Liver (tissue), 9 donors: ENCODE results near the gene RASAL1. TPM values are rescaled to one million over a fixed set of nuclear protein-coding genes. Genes with fewer than 3 reads are reported as not detected.

Experiments used
- DNase-seq: peaks from one replicate; pipeline ENCODE4 v3.0.0-alpha.2; 2017; ENCODE audit warnings: low spot score
- H3K27ac ChIP-seq, 2 donors: one replicate each; pipeline ENCODE4 v1.7.0; 2013; ENCODE audit warnings: inconsistent platforms in 2 of 2, low read length in 2 of 2, control low read depth in 1 of 2, low read depth in 1 of 2, mild to moderate bottlenecking in 1 of 2
- H3K27me3 ChIP-seq, 4 donors: one replicate each; pipeline versions ENCODE4 v1.6.1 to v1.7.0; 2013; ENCODE audit warnings: low read length in 3 of 4, inconsistent platforms in 1 of 4, mild to moderate bottlenecking in 1 of 4, moderate library complexity in 1 of 4; ENCODE audit not compliant: control insufficient read depth in 4 of 4, insufficient read depth in 4 of 4
- H3K36me3 ChIP-seq, 4 donors: one replicate each; pipeline versions ENCODE4 v1.6.1 to v1.7.0; 2013; ENCODE audit warnings: low read length in 3 of 4, mild to moderate bottlenecking in 3 of 4, low read depth in 1 of 4, moderate library complexity in 1 of 4; ENCODE audit not compliant: control insufficient read depth in 4 of 4, insufficient read depth in 3 of 4
- H3K4me1 ChIP-seq, 4 donors: one replicate each; pipeline versions ENCODE4 v1.6.1 to v1.7.0; 2013; ENCODE audit warnings: low read length in 3 of 4, mild to moderate bottlenecking in 3 of 4, moderate library complexity in 1 of 4; ENCODE audit not compliant: control insufficient read depth in 4 of 4, insufficient read depth in 4 of 4
- H3K4me3 ChIP-seq, 3 donors: one replicate each; pipeline versions ENCODE4 v1.6.1 to v1.7.0; 2013; ENCODE audit warnings: low read length in 3 of 3, control low read depth in 1 of 3, low read depth in 1 of 3, mild to moderate bottlenecking in 1 of 3
- H3K9ac ChIP-seq, 2 donors: one replicate each; pipeline ENCODE4 v1.7.0; 2013; ENCODE audit warnings: low read length in 2 of 2, mild to moderate bottlenecking in 2 of 2, moderate library complexity in 2 of 2, control low read depth in 1 of 2, low read depth in 1 of 2
- H3K9me3 ChIP-seq, 4 donors: one replicate each; pipeline versions ENCODE4 v1.6.1 to v1.7.0; 2013; ENCODE audit warnings: low read length in 3 of 4; ENCODE audit not compliant: control insufficient read depth in 4 of 4
- EGR1 ChIP-seq, 2 donors: IDR thresholded peaks; 2 replicates each; pipeline ENCODE4 v1.6.1; 2016 to 2018; ENCODE audit warnings: antibody characterized with exemption in 2 of 2, low read depth in 2 of 2
- FOXA1 ChIP-seq: IDR thresholded peaks from 2 replicates; pipeline ENCODE4 v1.6.1; 2016; ENCODE audit warnings: antibody characterized with exemption
- FOXA2 ChIP-seq: IDR thresholded peaks from 2 replicates; pipeline ENCODE4 v1.6.1; 2016; ENCODE audit warnings: antibody characterized with exemption
- GABPA ChIP-seq, 2 donors: IDR thresholded peaks in 1 of 2; conservative IDR thresholded peaks in 1 of 2; 2 replicates each; pipeline ENCODE4 v1.6.1; 2016; ENCODE audit warnings: antibody characterized with exemption in 2 of 2, mild to moderate bottlenecking in 1 of 2, moderate library complexity in 1 of 2
- HNF4A ChIP-seq, 2 donors: conservative IDR thresholded peaks; 2 replicates each; pipeline ENCODE4 v1.6.1; 2016; ENCODE audit warnings: antibody characterized with exemption in 2 of 2, mild to moderate bottlenecking in 2 of 2
- HNF4G ChIP-seq: IDR thresholded peaks from 2 replicates; pipeline ENCODE4 v1.6.1; 2016; ENCODE audit warnings: antibody characterized with exemption
- JUND ChIP-seq, 2 donors: IDR thresholded peaks; 2 replicates each; pipeline ENCODE4 v1.6.1; 2016; ENCODE audit warnings: antibody characterized with exemption in 2 of 2
- NR2F2 ChIP-seq: IDR thresholded peaks from 2 replicates; pipeline ENCODE4 v1.6.1; 2016; ENCODE audit warnings: antibody characterized with exemption
- RAD21 ChIP-seq, 2 donors: IDR thresholded peaks; 2 replicates each; pipeline ENCODE4 v1.6.1; 2016; ENCODE audit warnings: antibody characterized with exemption in 2 of 2, mild to moderate bottlenecking in 2 of 2
- RXRA ChIP-seq, 2 donors: IDR thresholded peaks; 2 replicates each; pipeline ENCODE4 v1.6.1; 2017 to 2018; ENCODE audit warnings: antibody characterized with exemption in 2 of 2, mild to moderate bottlenecking in 1 of 2
- SP1 ChIP-seq: IDR thresholded peaks from 2 replicates; pipeline ENCODE4 v1.6.1; 2018; ENCODE audit warnings: antibody characterized with exemption, mild to moderate bottlenecking
- TAF1 ChIP-seq: conservative IDR thresholded peaks from 2 replicates; pipeline ENCODE4 v1.6.1; 2016; ENCODE audit warnings: antibody characterized with exemption, mild to moderate bottlenecking
- YY1 ChIP-seq: IDR thresholded peaks from 2 replicates; pipeline ENCODE4 v1.6.1; 2016; ENCODE audit warnings: antibody characterized with exemption, mild to moderate bottlenecking
- WGBS: extraction: QIAGEN DNeasy Blood & Tissue Kit; methylation state at CpG from one replicate; pipeline ENCODE4 v1.1.7; 2013; 5-methylcytosine and 5-hydroxymethylcytosine counted together
- polyA plus RNA-seq, 2 donors: library from polyadenylated mRNA; stranded (reverse) in 1 of 2; unstranded in 1 of 2; fragments of 200-250 nt in 1 of 2; fragments of >200 nt in 1 of 2; fragmentation: Nextera tagmentation in 1 of 2; extraction: Ambion mirVana in 1 of 2; gene quantifications; one replicate each; pipeline versions ENCODE4 v1.2.1 to v1.2.3, GENCODE V29; 2013 to 2015
- total RNA-seq, 2 donors: library from RNA; depleted of rRNA; stranded (reverse); fragments of >200 nt; gene quantifications; one replicate each; pipeline ENCODE4 v1.2.3, GENCODE V29; 2014
- TF ChIP-seq, protein P1 (sequence below): IDR thresholded peaks from 2 replicates; pipeline ENCODE4 v1.6.1; 2016; ENCODE audit warnings: antibody characterized with exemption, mild to moderate bottlenecking
- TF ChIP-seq, protein P2 (sequence below): IDR thresholded peaks from 2 replicates; pipeline ENCODE4 v1.6.1; 2016; ENCODE audit warnings: antibody characterized with exemption
- TF ChIP-seq, protein P3 (sequence below): IDR thresholded peaks from 2 replicates; pipeline ENCODE4 v1.6.1; 2016; ENCODE audit warnings: antibody characterized with exemption
- TF ChIP-seq, protein P4 (sequence below): IDR thresholded peaks from 2 replicates; pipeline ENCODE4 v1.6.1; 2016; ENCODE audit warnings: antibody characterized with exemption
- TF ChIP-seq, protein P5 (sequence below): fragments of 150-350 bp; IDR thresholded peaks from 2 replicates; pipeline ENCODE4 v1.5.1; 2017; ENCODE audit warnings: improper control_type of control experiment, low read depth, low read length; ENCODE audit not compliant: missing input control
- donor health status: healthy.
- donor health status: healthy.
- donor health status: healthy.
- donor health status: healthy.
- donor health status: healthy.

Gene RASAL1
- total and polyA plus RNA-seq, 4 donors: 0.20 to 0.33 (median 0.26) TPM

DNA sequence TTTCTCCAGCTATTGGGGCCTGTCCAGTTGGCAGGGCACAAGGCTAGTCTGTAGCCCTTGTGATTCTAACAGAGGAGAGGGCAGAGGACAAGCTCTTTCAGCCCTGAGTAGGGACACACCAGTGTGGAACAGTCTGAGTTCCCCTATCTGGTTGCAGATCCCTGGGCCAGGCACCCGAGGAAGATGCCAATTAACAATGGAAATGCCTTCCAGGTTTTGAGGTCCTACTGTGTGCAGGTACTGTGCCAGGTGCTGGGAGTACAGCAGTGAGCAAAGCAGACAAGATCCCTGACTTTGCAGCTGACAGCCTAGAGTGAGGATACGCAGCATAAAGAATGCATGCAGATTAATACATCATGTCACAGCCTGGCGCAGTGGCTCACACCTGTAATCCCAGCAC is 62.0 kb downstream of the RASAL1 start:
- peaks cover 16 to 36% (median 30%) of the 10 kb centered on the region in 4 donors for H3K4me1 ChIP-seq

DNA sequence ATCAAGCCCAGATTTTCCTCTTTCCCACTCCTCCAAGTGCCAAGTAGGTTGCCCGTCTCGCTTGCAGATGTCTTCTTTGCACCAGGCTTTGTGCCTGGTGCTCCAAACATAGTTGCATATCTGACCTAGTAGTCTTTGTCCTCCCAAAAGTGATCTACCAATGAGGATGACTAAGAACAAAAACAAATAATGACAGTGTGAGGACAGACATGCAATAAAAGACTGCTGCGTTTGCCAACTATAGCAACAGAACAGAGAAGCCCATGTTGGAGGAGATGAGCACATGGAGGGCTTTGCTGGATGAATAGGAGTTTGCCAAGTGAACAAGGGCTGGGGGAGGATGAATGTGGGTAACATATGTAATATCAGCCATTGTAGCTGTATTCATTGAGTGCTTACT is 63.4 kb downstream of the RASAL1 start:
- no peaks in the 10 kb centered on the region for H3K36me3 ChIP-seq
- no peaks in the 10 kb centered on the region for H3K9me3 ChIP-seq
- DNase-seq: no peak
- no peaks in the 10 kb centered on the region for H3K27me3 ChIP-seq
- H3K27ac ChIP-seq: peak overlapping the region; percentile 92 to 95
- H3K9ac ChIP-seq: peak overlapping the region in 1 of 2 donors; percentile 20
- peaks cover 16 to 44% (median 32%) of the 10 kb centered on the region in 4 donors for H3K4me1 ChIP-seq
- WGBS: 36% methylated on average over 3 of the region's 3 CpGs
- H3K4me3 ChIP-seq: no peak overlapping the region
- TF ChIP-seq FOXA1: no peak
- peak; percentile 46 for TF ChIP-seq SP1
- no peak for TF ChIP-seq HNF4G
- TF ChIP-seq EGR1 (IDR thresholded peaks at IDR 0.05; ENCODE audit: low read depth in 2 of 2): no peak
- TF ChIP-seq RXRA (IDR thresholded peaks at IDR 0.05): peak; percentile 27 to 63
- TF ChIP-seq RAD21 (IDR thresholded peaks at IDR 0.05): no peak
- TF ChIP-seq, protein P1, sequence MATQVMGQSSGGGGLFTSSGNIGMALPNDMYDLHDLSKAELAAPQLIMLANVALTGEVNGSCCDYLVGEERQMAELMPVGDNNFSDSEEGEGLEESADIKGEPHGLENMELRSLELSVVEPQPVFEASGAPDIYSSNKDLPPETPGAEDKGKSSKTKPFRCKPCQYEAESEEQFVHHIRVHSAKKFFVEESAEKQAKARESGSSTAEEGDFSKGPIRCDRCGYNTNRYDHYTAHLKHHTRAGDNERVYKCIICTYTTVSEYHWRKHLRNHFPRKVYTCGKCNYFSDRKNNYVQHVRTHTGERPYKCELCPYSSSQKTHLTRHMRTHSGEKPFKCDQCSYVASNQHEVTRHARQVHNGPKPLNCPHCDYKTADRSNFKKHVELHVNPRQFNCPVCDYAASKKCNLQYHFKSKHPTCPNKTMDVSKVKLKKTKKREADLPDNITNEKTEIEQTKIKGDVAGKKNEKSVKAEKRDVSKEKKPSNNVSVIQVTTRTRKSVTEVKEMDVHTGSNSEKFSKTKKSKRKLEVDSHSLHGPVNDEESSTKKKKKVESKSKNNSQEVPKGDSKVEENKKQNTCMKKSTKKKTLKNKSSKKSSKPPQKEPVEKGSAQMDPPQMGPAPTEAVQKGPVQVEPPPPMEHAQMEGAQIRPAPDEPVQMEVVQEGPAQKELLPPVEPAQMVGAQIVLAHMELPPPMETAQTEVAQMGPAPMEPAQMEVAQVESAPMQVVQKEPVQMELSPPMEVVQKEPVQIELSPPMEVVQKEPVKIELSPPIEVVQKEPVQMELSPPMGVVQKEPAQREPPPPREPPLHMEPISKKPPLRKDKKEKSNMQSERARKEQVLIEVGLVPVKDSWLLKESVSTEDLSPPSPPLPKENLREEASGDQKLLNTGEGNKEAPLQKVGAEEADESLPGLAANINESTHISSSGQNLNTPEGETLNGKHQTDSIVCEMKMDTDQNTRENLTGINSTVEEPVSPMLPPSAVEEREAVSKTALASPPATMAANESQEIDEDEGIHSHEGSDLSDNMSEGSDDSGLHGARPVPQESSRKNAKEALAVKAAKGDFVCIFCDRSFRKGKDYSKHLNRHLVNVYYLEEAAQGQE: no peak
- TF ChIP-seq, protein P2, sequence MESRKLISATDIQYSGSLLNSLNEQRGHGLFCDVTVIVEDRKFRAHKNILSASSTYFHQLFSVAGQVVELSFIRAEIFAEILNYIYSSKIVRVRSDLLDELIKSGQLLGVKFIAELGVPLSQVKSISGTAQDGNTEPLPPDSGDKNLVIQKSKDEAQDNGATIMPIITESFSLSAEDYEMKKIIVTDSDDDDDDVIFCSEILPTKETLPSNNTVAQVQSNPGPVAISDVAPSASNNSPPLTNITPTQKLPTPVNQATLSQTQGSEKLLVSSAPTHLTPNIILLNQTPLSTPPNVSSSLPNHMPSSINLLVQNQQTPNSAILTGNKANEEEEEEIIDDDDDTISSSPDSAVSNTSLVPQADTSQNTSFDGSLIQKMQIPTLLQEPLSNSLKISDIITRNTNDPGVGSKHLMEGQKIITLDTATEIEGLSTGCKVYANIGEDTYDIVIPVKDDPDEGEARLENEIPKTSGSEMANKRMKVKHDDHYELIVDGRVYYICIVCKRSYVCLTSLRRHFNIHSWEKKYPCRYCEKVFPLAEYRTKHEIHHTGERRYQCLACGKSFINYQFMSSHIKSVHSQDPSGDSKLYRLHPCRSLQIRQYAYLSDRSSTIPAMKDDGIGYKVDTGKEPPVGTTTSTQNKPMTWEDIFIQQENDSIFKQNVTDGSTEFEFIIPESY: no peak
- no peak for TF ChIP-seq YY1
- TF ChIP-seq, protein P3, sequence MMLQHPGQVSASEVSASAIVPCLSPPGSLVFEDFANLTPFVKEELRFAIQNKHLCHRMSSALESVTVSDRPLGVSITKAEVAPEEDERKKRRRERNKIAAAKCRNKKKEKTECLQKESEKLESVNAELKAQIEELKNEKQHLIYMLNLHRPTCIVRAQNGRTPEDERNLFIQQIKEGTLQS: peak; percentile 22
- no peak for TF ChIP-seq TAF1
- TF ChIP-seq, protein P4, sequence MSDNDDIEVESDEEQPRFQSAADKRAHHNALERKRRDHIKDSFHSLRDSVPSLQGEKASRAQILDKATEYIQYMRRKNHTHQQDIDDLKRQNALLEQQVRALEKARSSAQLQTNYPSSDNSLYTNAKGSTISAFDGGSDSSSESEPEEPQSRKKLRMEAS: peak; percentile 35
- peak; percentile 35 for TF ChIP-seq FOXA2
- no peak for TF ChIP-seq GABPA (IDR thresholded peaks at IDR 0.05 in 1 of 2, conservative IDR thresholded peaks at IDR 0.05 in 1 of 2)
- TF ChIP-seq JUND (IDR thresholded peaks at IDR 0.05): peak; percentile 60 to 63
- TF ChIP-seq, protein P5, sequence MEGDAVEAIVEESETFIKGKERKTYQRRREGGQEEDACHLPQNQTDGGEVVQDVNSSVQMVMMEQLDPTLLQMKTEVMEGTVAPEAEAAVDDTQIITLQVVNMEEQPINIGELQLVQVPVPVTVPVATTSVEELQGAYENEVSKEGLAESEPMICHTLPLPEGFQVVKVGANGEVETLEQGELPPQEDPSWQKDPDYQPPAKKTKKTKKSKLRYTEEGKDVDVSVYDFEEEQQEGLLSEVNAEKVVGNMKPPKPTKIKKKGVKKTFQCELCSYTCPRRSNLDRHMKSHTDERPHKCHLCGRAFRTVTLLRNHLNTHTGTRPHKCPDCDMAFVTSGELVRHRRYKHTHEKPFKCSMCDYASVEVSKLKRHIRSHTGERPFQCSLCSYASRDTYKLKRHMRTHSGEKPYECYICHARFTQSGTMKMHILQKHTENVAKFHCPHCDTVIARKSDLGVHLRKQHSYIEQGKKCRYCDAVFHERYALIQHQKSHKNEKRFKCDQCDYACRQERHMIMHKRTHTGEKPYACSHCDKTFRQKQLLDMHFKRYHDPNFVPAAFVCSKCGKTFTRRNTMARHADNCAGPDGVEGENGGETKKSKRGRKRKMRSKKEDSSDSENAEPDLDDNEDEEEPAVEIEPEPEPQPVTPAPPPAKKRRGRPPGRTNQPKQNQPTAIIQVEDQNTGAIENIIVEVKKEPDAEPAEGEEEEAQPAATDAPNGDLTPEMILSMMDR: no peak
- TF ChIP-seq NR2F2: no peak
- TF ChIP-seq HNF4A (conservative IDR thresholded peaks at IDR 0.05): peak; percentile 62 to 64

More for the DNA sequence above, 62.0 kb downstream of the RASAL1 start:
- no peaks in the 10 kb centered on the region for H3K9me3 ChIP-seq
- no peak overlapping the region for H3K4me3 ChIP-seq
- DNase-seq: no peak
- TF ChIP-seq, protein P1: no peak
- TF ChIP-seq FOXA2 (no peak), TAF1 (no peak), RXRA (IDR thresholded peaks at IDR 0.05) (no peak), FOXA1 (no peak), SP1 (no peak), RAD21 (IDR thresholded peaks at IDR 0.05) (no peak), HNF4G (no peak)
- no peaks in the 10 kb centered on the region for H3K27me3 ChIP-seq
- H3K27ac ChIP-seq: no peak overlapping the region
- 83% methylated on average over 3 of the region's 3 CpGs for WGBS
- H3K9ac ChIP-seq: no peak overlapping the region
- peaks cover 0 to 6% (median 3%) of the 10 kb centered on the region in 4 donors for H3K36me3 ChIP-seq
